ENCODE measurements around the gene ZBTB46.
"Not testable (repeated sequence)": the region's sequence is repeated elsewhere in the genome, so short reads cannot be mapped to it uniquely, and the experiment has no call there.

ZBTB46 gene

DNA sequence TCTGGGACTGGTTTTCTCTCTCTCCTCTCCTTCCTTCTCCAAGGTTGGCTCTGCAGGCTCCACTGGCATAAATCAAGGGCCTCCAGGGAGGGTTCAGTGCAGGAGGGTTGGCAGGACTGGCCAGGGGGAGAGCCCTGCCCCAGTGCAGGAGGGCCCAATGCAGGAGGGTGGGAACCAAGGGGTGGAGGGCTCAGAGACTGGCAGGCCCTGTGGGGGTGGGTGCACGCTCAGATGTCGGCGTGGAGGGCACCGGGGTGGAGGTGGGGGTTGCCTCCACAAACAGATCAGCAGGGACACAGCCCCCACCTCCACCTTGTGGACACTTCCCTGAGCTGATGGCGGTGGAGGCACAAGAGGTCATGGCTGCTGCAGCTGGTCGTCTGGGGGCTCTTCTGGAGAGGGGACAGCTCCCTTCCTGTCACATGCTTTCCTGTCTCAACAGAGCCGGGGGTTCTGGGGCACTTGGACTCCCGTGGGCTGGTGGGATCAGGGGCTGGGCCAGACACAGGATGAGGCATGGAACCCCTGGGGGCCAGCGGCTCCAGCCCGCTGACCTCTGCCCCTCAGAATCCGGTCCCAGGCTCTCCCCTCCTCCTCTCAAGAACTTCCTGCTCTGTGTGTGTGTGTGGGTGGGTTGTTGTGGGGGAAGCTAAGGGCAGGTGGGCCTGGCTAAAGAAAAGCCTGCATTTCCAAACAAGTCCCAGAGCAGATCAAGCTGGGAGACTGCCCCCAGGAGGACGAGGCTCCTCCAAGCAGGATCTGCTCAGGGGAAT, 27.5 kb upstream of the ZBTB46 start:
- DNase-seq (ENCODE audit: low spot score) = no peak
- FAIRE-seq = no peak

DNA sequence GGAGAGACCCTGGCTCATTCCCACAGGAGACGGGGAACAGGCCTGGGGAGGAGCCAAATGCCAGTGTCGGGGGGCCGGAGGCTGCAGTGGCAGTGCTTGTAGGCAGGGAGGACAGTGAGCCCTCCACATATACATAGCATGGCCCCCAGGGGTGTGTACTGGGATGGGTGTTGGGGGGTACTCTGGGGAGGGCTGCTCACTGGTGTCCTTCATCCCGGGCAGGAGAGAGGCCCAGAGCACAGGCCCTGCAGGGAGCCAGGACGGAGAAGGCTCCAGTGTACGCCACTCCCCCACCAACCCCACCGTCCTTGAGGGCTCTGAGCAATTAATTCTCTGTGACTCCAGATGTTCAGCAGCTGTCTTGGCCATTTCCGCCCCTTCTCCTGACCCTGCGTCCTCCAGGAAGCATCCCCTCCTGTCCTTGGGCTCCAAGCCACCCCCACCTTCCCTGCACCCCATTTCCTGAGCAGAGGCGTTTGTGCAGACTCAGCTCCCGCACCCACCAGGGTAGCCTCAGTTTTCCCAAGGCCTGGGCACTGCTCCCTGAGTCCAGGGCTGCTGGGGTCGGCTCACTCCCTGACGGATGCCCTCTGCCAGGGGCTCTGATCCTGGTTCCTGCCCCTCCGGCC, 26.8 kb upstream of the ZBTB46 start:
- FAIRE-seq (no peak), DNase-seq (ENCODE audit: low spot score) (no peak)

DNA sequence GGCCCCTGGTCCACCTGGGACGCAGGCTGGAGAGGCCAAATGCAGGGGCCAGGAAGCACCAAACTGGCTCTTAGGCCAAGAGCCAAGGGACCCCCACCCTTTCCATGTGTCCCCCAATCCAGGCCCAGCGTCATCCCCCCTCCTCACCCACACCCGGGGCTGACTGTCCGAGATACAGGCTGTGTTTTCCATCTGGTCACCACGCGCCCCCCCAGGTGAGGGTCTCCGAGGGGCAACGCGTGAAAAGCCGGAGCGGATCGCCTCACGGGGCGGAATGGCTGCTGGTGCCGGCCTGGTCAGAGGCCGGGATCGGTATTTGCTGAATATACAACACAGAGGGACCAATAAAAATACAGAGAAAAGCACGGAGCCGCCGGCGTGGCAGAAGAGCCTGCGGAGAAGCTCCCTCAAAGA, 25.0 kb upstream of the ZBTB46 start:
- no peak for DNase-seq (ENCODE audit: low spot score)
- FAIRE-seq = no peak

DNA sequence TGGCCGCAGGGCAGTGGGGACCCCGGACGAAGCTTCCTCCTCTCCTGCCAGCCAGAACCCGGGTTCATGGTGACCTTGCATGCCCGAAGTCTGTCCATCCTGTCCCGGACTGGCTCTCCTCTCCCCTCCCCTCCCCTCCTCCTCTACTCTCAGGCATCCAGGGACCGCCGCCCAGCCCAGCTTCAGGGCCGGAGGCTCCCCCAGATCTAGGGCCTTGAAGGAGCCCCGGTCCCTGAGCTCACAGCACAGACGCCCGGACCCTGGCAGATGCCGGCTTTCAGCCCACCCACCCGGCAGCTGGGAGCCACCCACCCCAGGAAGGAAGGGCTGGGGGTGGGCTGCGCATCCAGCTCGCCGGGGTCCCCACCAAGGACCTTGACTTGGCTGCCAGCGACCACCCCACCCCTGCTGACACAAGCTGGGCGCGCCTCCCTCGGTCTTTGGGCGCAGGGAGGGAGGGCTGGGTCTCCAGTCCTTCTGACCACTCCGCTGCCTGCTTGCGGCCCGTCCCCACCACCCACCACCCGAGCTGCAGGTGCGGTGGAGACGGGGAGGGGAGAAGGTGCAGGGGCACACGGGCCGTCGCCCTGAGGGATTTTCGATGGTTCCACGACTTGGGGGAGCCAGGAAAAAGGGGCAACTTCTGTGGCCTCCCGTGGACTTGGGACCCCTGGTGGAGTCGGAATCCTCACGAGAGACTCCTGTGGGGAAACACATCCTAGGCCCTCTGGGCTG, 24.5 kb upstream of the ZBTB46 start:
- DNase-seq (ENCODE audit: low spot score) = no peak
- no peak for FAIRE-seq

DNA sequence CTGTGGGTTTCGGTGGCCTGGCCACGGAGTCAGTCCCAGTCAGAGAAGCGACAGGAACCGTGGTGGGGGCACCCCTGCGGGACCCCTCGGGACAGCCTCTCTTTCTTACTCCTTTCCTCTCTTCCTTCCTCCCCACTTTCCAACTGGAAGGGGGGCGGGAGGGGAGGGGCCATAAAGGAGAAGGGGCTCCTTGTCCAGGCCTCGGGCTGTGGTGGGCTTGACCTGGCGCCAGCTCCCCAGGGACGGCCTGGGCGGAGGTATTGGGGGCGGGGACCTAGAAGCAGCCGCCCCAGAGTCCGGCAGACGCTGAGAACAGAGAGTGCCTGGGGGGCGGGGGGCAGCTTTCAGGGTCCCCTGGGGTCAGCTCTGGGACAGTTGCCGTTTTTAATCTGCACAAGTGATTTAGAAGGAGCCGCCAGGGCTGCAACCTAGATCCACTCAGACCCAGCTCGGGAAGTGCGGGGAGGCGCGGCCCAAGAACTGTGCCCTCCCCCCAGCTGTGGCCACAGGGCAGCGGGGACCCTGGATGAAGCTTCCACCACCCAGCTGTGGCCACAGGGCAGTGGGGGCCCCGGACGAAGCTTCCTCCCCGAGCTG, 23.8 kb upstream of the ZBTB46 start:
- DNase-seq (ENCODE audit: low spot score) = no peak
- FAIRE-seq = no peak

DNA sequence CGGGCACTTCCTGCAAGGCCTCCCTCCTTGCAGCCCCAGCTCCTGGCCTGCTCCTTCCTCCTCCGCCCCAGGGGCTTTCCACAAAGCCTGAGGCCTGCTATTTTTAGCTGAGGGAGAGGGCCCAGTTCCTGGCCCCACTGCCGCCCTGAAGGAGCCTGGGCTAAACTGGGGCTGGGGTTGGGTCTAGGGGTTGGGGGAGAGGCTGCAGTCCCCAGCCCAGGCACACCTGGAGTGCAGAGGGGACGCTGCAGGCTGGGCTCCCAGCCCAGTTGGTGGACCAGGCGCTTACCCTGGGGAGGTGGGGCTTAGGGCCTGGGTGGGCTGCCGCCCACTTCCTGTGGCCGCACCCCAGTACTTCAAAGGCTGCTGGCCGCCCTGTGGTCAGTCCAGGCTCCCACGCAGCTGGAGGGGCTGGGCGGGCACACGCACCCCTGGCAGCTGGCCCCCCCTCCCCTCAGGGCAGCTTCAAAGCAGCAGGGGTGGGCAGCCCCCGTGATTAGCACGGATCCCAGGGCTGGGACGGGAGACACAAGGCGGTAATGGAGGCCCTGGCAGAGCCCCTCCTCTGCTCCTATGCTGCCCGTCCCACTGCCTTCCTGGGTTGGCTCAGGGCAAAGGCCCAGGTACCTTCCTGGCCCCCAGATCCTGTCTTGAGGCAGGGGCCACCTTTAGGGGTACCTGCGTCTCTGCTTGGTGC, 23.2 kb upstream of the ZBTB46 start:
- FAIRE-seq = no peak
- no peak for DNase-seq (ENCODE audit: low spot score)

DNA sequence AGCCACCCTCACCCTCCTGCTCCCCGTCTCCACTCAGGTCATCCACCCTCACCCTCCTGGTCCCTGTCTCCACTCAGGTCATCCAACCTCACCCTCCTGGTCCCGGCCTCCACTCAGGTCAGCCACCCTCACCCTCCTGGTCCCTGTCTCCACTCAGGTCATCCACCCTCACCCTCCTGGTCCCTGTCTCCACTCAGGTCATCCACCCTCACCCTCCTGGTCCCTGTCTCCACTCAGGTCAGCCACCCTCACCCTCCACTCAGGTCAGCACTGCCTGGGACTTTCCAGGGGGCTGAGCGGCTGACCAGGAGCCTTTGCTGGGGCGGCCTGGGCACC, 22.6 kb upstream of the ZBTB46 start:
- not testable (repeated sequence) for FAIRE-seq

DNA sequence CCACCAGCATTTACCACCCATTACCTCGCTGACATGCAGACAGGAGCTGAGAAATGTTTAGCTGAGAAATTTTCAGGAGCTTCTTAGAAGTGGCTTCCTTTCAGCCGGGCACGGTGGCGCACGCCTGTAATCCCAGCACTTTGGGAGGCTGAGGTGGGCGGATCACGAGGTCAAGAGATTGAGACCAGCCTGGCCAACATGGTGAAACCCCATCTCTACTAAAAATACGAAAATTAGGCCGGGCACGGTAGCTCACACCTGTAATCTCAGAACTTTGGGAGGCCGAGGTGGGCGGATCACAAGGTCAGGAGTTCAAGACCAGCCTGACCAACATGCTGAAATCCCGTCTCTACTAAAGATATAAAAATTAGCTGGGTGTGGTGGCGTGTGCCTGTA, 20.5 kb upstream of the ZBTB46 start:
- not testable (repeated sequence) for FAIRE-seq; DNase-seq (ENCODE audit: low spot score)

More for the DNA sequence above, 22.6 kb upstream of the ZBTB46 start:
- not testable (repeated sequence) for DNase-seq (ENCODE audit: low spot score)

DNA sequence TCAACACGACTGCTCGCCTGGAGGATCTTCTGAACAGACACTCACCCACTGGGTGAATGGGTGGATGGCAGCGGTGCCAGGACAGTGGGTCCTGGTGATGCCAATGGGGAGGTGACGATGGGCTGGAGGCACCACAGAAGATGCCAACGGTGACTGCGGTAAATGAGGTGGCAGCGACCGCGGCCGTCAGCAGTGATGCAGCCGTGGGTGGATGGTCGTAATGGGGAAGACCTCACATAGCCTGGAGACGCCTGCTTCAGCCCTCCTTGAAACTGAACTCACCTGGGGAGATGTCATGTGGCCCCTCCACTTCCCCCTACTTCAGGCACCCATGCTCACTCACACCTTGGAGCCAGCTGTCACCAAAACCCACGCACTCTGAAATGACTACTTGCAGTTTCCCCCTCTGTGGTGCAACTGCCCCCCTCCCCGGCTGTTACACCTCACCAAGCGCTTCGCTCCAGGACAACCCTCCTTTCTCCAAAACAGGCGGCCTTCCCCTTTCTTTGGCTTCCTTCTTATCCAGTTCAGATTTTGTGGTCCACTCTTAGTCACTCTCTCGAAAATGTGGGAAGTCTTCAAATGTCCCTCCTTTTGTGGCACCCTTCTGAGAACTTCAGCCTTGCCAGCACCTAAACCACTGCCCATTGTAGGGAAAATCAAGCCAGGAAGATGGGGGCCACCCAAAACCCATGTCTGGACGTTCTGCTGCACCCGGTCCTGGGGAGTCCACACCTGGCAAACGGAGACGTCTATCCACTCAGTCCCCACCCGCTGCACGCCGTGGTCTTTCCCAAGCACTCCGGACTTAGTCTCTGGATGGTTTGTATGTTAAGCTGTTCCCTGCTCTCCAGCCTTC, 19.9 kb upstream of the ZBTB46 start:
- DNase-seq (ENCODE audit: low spot score) (no peak), FAIRE-seq (no peak)

DNA sequence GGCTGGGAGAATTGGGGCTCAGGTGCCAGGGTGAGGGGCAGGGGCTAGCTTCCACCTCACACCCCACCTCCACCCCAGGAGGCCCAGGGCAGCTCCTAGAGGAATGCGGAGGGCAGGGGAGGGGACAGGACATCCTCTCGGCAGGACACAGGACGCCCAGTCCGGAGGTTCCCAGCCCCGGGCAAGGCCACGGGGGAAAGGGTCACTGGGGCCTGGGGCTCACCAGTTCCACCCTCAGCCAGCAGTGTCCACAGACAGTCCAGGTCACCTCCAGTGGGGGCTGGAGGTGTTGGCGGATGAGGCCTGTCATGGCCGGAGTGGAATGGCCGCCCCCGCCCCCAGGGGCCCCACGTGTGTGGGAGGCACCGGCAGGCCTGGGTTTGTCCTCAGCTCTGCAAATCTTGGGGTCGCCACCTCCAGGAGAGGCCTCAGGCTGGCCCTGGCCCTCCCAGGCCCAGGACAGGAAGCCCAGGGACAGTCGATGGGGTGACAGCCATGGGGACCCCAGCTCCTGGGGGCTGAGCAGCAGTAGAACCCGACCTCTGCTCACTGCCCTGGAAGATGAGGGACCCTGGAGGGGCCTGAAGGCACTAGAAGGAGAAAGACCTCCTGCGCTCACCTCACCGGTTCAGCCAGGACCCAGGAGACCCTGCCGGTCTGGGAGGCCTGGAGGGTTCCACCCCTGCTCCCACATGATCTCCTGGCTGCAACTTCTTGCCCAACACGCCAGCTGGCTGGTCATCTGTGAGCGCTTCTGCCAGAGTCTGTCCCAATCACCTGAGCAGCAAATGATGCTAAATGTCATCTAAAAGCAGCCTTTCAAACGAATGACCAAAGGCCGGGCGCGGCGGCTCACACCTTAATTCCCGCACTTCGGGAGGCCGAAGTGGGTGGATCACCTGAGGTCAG, 17.2 kb upstream of the ZBTB46 start:
- FAIRE-seq (no peak), DNase-seq (ENCODE audit: low spot score) (no peak)

DNA sequence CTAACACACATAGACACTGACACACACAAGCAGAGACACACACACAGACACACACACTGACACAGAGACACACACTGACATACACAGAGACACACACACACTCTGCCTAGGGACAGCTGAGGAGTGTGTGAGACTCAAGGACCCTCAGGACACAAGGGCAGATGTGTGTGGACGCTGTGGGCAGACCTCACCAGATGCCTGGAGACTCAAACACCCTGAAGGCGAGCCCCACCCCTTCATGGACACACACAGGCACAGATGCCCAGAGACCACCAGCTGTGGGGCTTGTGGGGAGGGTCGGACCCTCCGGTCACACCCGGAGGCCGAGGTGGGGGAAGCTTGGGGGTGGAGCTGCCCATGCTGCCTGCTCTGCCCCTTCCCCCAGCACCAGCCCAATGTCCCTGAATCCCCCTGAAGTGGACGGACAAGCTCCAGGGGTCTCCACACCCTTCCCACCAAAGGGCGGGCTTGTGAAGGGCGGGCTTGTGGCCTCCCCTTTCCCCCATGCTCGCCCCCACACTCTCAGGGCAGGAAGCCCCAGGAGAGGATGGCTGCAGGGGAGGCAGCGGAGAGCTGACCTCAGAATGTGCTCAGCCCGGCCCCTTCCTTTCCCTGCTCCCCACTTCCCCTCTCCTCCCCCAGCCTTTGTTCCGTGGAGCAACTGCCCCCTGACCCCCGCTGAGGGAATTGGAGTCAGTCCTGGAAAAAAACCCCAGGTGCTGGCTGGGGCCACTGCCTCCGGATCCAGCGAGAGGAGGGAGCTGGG, 16.4 kb upstream of the ZBTB46 start:
- DNase-seq (ENCODE audit: low spot score) (no peak), FAIRE-seq (no peak)

DNA sequence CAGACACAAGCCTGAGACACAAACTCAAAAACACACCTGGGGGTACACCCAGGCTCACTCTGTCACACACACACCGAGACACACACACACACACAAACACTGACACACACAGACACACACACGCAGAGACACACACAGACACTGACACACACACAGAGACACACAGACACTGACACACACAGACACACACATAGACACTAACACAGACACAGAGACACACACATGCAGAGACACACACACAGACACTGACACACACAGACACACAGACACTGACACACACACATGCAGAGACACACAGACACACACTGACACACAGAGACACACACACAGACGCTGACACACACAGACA, 15.8 kb upstream of the ZBTB46 start:
- FAIRE-seq (peak; percentile 58), DNase-seq (ENCODE audit: low spot score) (no peak)

DNA sequence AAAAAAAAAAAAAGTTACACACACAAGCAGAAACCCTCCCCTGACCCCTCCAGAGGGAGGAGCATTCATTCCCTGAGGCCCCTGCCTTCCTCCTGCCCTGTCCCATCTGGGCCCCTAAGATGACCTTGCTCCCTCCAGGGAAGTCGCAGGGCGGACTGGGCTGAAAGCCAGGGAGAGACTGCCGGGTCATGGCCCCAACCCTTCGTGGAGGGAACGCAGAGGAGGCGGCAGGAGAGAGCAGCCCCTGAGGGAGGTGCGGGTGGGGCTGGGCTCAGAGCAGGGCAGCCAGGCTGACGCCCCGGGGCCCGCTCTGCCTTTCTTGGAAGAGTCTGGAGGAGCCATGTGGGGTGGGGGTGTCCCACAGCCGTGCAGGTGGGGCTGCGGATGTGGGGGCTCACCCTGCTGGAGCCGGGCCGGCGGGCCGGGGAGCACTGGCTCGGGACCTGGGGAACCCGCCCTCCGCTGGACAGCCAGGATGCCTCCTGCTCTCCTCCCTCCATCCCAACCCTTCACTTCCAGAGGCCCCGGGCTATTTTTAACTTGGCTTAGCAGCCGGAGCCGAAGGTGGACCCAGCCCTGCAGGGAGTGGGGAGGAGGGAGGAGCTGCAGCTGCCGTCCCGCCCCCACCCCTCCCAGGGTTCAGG, 15.2 kb upstream of the ZBTB46 start:
- DNase-seq (ENCODE audit: low spot score) (peak; percentile 61), FAIRE-seq (no peak)

DNA sequence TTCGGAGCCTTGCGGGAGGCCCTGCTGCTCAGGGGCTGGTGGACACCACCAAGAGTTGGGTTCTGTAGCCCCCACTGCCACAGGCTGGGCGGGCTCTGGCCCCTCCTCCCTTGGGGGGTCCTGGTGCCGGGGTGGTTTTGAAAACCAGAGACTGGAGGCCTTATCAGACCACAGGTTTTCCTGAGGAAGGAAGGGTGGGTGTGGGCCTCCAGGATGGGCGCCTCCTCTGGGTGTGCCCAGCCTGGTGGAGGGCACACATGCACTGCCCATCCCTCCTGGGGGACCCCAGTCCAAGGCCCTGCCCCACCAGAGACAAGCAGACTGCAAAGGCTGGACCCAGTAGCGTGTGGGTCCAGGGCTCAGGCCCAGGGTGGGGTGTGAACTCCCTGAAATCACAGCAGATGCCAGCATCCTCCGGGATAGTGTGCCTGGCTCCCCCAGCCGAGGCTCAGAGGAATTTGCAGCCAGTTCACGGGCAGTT, 13.5 kb upstream of the ZBTB46 start:
- FAIRE-seq (no peak), DNase-seq (ENCODE audit: low spot score) (no peak)

DNA sequence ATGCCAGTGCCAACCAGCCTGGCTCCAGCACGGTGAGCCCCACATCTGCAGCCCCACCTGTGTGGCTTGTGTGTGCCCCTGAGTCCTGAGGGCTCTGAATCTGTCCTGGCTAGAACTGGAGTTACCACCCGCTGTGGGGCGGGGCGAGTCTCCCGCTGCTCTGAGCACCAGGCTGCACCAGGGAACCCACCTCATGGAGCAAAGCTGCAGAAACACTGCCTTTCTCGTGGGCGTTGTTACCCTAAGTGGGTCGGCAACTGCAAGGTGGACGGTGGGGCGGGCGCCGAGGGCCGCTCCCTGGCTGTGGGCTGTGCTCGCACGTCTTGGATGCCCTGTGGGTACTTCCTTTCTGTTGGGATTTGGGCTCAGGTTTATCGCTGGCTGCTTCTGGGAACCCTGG, 12.7 kb upstream of the ZBTB46 start:
- no peak for DNase-seq (ENCODE audit: low spot score)
- FAIRE-seq = no peak

DNA sequence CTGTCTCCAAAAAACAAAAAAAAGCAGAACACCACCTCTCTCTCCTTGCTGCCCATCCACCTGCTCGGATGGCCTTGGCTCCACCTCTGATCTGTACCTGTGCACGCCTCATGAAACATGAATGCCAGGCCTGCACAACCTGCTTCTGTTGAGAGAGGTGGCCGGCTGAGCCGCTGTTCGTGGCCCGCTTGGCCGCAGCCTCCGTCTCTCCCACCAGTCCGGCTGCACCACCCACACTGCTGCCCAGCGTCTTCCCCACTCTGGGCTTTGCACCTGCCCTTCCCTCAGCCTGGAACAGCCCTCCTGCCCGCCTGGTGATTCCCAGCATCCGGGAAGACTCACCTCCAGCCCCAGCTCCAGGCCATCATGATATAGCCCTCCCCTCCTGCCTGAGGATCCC, 12.2 kb upstream of the ZBTB46 start:
- DNase-seq (ENCODE audit: low spot score) (no peak), FAIRE-seq (no peak)

DNA sequence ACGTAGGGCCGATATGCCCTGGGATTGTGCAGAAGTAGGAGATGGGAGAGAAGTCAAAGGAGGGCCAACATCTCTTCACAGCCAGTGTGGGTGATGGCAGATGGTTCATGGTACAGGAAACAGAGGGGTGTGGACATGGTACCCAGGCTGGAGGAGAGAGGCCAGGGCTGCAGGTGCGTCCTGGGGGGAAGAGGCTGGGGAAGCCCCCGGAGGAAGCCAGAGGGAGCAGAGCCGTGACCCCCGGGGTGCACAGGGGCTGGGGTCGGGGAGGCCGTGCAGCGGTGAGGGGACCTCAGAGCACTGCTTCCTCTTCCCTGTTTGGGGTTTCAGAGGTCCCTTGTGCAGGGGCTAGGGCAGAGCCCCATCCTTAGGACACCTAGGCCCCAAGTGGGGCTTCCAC, 11.2 kb upstream of the ZBTB46 start:
- no peak for FAIRE-seq
- DNase-seq (ENCODE audit: low spot score) = no peak

DNA sequence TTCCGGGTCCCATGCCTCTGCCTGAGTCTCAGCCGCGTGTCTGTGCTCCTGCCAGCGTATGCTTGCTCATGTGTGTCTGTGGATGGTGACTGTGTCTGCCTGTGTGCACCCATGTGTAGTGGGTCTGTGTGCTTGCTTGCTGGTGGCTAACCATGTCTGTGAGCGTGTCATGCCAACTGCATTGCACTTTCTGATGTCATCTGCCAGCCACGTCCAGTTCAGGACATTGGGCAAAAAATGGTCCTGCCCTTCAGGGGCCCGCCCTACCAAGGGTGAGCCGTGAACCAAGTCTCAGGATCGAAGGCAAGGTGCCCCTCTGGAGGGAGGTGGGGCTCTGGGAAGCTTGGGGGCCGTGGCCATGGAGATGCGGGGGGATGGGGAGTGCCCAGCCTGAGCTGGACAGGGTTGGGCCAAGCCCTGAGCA, 9.4 kb upstream of the ZBTB46 start:
- DNase-seq (ENCODE audit: low spot score) = no peak
- no peak for FAIRE-seq

Data from urothelium cell line (cell line).